Activated CD8-positive, alpha-beta memory T cell treated with anti-CD3 and anti-CD28 coated beads, Interleukin-2, amount 10 ng/mL, durations not matched to agents 7 days and 5 days (primary cell): ENCODE data around the gene PPDPF. TPM values are rescaled to one million over a fixed set of nuclear protein-coding genes. Genes with fewer than 3 reads are reported as not detected.
A peak's percentile ranks its signal among the peaks of the same experiment; 100 is the strongest.
"Not testable (repeated sequence)": the region's sequence is repeated elsewhere in the genome, so short reads cannot be mapped to it uniquely, and the experiment has no call there.

Experiments
- ATAC-seq: fragments of 150-1000 bp; cut with Tn5 transposase; one replicate; pipeline ENCODE4 v1.10.0; 2021; ENCODE audit warnings: moderate library complexity
- CTCF ChIA-PET: fragments of 350-600 bp; sonication (Branson Sonifier 250); formaldehyde crosslinking; loops from one replicate; lab custom pipeline; 2021; ENCODE audit warnings: antibody characterized with exemption; lab: Charles Lee
- DNase-seq: peaks from one replicate; pipeline ENCODE4 v3.0.0-alpha.2; 2020
- H3K27ac Mint-ChIP-seq: one replicate; pipeline ENCODE4 v1.8.0; 2021; ENCODE audit warnings: mild to moderate bottlenecking, mixed read lengths
- H3K27me3 Mint-ChIP-seq: one replicate; pipeline ENCODE4 v1.8.0; 2021; ENCODE audit warnings: mixed read lengths
- H3K36me3 Mint-ChIP-seq: one replicate; pipeline ENCODE4 v1.8.0; 2021; ENCODE audit warnings: mild to moderate bottlenecking, mixed read lengths
- H3K4me1 Mint-ChIP-seq: one replicate; pipeline ENCODE4 v1.8.0; 2021; ENCODE audit warnings: mixed read lengths
- H3K4me3 Mint-ChIP-seq: one replicate; pipeline ENCODE4 v1.8.0; 2021; ENCODE audit warnings: mild to moderate bottlenecking, moderate library complexity, mixed read lengths
- H3K9me3 Mint-ChIP-seq: one replicate; pipeline ENCODE4 v1.8.0; 2022; ENCODE audit warnings: low read depth, mixed read lengths
- total RNA-seq, 2 experiments: library from RNA; stranded (reverse); gene quantifications; one replicate each; pipeline ENCODE4 v1.2.3, GENCODE V29; 2021

Gene PPDPF
- total RNA-seq, 2 experiments from 2014 or later: 138 to 237 TPM

DNA sequence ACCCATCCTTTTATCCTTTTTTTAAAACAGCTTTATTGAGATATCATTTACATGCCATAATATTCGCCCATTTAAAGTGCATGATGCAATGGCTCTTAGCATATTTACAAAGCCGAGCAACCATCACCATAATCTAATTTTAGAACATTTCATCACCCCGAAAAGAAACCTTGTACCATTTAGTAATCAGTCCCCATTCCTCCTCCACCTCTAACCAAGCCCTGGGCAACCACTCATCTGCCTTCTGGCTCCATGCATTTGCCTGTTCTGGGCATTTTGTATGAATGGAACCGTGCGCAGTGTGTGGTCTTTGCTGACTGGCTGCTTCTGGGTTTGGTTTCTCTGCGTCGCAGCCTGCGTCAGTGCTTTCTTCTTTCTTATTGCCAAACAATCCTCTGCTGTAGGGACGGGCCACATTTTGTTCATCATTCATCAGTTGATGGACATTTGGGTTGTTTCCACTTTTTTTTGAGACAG, 11.4 kb upstream of the PPDPF start:
- Mint-ChIP-seq H3K4me3 (no peak overlapping the region), H3K4me1 (peaks cover 12% of the 10 kb centered on the region), H3K36me3 (no peaks in the 10 kb centered on the region), H3K9me3 (no peaks in the 10 kb centered on the region), H3K27ac (no peak overlapping the region), H3K27me3 (peaks cover 52% of the 10 kb centered on the region)
- ATAC-seq (no peak), DNase-seq (no peak)
- CTCF ChIA-PET: interaction anchor here (0.8 to 1.3 kb wide), 2 partner anchors 13 to 28 kb away, joined by 3 to 4 read pairs; partner anchors contain the start of gene PTK6

DNA sequence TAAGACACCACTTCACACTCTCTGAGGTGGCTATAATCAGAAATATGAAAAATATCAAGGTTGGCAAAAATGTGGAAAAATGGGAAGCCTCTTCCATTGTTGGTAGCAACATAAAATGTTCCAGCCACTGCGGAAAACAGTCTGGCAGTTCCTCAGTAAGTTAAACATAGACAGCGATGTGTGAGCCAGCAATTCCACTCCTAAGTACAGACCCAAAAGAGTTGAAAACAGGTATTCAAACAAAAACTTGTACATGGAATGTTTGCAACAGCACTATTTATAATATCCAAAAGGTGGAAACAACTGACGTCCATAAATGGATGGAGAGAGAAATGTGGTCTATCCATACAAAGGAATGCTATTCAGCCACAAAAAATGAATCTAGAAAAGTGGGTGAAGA, 7.4 kb upstream of the PPDPF start:
- no peak for DNase-seq
- Mint-ChIP-seq H3K27ac (no peak overlapping the region), H3K4me1 (peaks cover under 1% of the 10 kb centered on the region), H3K27me3 (peaks cover 48% of the 10 kb centered on the region), H3K4me3 (no peak overlapping the region), H3K9me3 (peaks cover 2% of the 10 kb centered on the region), H3K36me3 (peaks cover 2% of the 10 kb centered on the region)
- ATAC-seq: no peak
- CTCF ChIA-PET: no interaction called here

DNA sequence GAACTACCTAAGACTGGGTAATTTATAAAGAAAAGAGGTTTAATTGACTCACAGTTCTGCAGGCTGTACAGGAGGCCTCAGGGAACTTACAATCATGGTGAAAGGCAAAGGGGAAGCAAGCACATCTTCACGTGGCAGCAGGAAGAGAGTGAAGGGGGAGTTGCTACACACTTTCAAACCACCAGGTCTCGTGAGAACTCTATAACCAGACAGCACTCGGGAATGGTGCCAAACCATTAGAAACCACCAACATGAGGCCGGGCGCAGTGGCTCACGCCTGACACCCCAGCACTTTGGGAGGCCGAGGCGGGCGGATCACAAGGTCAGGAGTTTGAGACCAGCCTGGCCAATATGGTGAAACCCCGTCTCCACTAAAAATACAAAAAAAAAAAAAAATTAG, 6.0 kb upstream of the PPDPF start:
- H3K4me3 Mint-ChIP-seq, H3K27ac Mint-ChIP-seq, CTCF ChIA-PET, H3K4me1 Mint-ChIP-seq, DNase-seq, H3K36me3 Mint-ChIP-seq, H3K9me3 Mint-ChIP-seq, ATAC-seq: not testable (repeated sequence)
- peaks cover 40% of the 10 kb centered on the region for H3K27me3 Mint-ChIP-seq

DNA sequence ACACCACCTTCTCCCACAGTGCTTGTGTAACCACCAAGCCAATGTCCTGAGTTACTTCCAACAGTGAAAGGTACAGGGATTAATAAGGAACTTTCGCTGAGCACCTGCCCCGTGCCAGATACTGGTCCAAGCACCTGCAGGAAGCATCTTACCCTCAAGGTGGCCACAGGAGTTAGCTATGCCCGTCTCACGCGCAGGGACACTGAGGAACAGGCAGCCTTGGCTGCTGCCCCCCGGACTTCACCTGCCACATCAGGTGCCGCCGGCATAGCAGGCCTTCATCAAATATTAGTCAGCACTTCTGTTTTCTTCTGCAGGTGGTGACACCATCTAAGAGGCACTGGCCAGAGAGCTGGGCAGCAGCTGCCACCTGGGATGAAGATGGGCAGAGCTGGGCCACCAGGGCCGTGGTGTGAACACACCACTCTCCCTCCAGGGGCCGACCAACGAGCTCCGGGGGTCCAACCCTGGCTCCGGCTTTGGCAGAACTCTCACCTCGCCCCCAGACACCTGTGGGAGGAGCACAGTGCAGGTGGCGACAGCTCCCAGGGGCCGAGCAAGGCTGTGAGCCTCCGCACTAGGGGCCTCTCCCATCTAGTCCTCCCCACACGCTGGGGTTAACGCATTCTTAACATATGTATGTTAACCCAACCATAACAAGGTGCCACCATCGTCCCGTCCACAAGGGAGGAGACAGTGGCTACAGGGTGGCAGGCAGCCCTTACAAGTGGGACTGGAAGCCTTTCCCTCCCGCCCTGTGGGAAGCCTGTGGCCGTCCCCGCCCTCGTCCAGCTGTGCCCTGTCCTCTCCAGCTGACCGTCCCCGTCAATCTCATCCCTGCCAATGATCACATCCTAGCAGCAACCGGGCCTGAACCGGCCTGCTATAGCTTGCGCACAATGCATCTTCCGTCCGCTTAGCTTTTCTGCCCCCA, 2.9 kb upstream of the PPDPF start:
- Mint-ChIP-seq H3K4me3 (no peak overlapping the region), H3K4me1 (peaks cover 9% of the 10 kb centered on the region), H3K27me3 (peaks cover 20% of the 10 kb centered on the region), H3K36me3 (peaks cover 14% of the 10 kb centered on the region), H3K9me3 (peaks cover 2% of the 10 kb centered on the region), H3K27ac (no peak overlapping the region)
- CTCF ChIA-PET: interaction anchor here (2.7 kb wide), 2 partner anchors 20 to 21 kb away, joined by 10 to 11 read pairs; partner anchors contain the start of gene PTK6
- ATAC-seq: no peak
- no peak for DNase-seq

DNA sequence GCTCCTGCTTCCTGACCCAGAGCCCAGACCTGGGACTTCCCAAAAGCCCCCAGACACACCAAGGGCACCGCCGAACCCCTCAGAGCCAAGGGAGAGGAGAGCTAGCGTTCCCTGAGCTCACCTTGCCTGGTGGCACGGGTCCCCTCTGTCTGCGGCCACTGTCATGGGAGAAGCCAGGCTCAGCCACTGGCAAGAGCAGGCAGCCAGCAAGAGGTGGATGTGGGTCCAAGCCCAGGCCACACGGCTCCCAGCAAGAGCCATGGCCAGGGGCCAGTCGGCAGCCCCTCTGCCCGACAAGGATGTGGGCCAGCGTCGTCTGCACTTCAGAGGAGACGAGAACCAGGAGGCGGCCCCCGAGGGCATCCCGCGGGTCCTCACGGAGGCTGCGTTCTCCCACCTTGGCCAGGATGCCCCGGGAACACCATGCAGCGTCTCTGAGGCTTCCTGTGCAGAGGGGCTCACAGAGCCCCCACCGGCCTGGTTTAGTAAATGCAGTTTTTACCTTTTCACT, 2.2 kb upstream of the PPDPF start:
- Mint-ChIP-seq H3K27me3 (peaks cover 12% of the 10 kb centered on the region), H3K27ac (no peak overlapping the region), H3K4me1 (peaks cover 10% of the 10 kb centered on the region), H3K4me3 (peak overlapping the region; percentile 66), H3K36me3 (peaks cover 21% of the 10 kb centered on the region), H3K9me3 (peaks cover 2% of the 10 kb centered on the region)
- CTCF ChIA-PET: interaction anchor here (2.7 kb wide), 2 partner anchors 19 to 22 kb away, joined by 10 to 11 read pairs; partner anchors contain the start of gene PTK6
- ATAC-seq (no peak), DNase-seq (no peak)

DNA sequence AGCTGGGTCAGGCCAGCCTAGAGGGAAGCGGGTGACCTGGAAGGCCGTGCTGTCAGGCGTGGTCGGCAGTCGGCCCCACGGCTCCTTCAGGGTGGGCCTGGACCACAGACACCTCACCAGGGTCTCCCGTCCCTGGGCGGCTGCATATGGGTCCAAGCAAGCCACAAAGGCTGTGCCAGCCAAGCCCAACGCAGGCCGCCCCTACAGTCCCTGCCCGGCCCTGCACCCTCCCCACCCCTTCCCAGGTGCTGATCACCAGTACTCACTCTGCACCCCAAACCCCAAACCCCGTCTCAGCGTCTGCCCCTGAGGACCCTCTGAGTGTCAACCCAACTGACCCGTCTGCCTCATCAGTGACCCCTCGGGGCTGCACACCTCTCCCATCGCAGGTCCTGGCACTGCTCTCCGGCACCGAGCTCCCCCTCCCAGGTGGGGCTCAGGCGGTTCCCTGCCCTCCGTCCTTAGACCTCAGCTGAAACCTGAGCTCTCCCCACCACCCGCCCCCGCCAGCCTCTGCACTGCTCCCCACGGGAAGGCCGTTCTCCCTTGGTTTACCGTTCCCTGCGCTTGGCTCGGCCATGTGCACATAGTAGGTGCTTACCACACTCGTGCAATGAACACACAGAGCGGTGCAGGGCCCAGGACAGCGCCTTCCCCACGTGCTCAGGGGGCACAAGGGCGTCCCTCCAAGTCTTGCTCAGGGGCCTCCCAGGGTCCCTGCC, 1.5 kb upstream of the PPDPF start:
- Mint-ChIP-seq H3K27ac (peak overlapping the region; percentile 66), H3K9me3 (peaks cover 4% of the 10 kb centered on the region), H3K36me3 (peaks cover 27% of the 10 kb centered on the region), H3K4me1 (peaks cover 10% of the 10 kb centered on the region), H3K27me3 (peaks cover 6% of the 10 kb centered on the region), H3K4me3 (peak overlapping the region; percentile 66)
- DNase-seq: no peak
- CTCF ChIA-PET: interaction anchor here (2.7 kb wide), 2 partner anchors 19 to 23 kb away, joined by 10 to 11 read pairs; partner anchors contain the start of gene PTK6
- ATAC-seq: no peak

DNA sequence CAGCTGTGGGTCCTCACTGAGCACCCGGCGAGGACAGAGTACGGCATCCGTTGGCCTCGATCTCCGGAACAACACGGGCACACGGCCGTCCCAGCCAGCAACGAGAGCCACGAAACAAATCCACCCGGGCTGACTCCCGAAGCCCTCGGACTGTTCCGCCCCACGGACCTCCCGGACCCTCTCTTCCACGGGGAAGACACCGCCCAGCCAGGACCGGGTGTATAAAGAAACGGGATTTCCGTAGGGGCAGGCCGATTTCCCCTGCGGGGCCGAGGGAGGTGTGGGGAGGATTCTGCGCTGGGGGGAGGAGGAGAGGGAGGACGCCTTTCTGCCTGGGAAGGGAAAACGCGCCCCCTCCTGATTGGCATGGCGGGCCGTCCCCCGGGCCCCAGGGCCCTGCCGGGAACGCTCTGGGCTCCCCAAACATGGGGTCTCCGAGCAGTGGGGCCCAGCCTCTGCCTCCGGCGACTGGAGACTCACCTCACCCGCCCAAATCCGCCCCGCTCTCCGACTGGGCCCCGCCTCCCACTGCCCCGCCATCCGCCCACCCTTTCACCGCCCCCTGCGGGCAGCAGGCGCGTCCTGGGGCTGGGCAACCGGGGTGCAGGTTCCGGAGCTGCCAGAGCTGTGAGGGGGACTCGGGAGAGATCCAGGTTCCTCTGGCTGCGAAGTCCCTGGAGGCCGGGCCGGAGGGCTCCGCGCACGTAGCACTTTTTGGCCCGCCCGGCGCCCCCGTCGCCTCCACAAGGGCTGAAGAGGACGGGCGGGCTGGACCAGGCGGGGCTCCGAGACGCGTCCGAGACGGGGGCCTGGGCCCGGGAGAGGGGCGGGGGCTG, 679 bp upstream of the PPDPF start:
- CTCF ChIA-PET: interaction anchor here (0.9 to 2.7 kb wide), 12 partner anchors 17 to 454 kb away, joined by 3 to 18 read pairs (median 5); partner anchors contain the start of genes PTK6 and UCKL1
- H3K27me3 Mint-ChIP-seq: peaks cover 3% of the 10 kb centered on the region
- H3K9me3 Mint-ChIP-seq: peaks cover 4% of the 10 kb centered on the region
- peaks cover 10% of the 10 kb centered on the region for H3K4me1 Mint-ChIP-seq
- H3K27ac Mint-ChIP-seq: peak overlapping the region; percentile 66
- DNase-seq (peak; percentile 86), ATAC-seq (peak; percentile 71)
- peak overlapping the region; percentile 66 for H3K4me3 Mint-ChIP-seq
- H3K36me3 Mint-ChIP-seq: peaks cover 29% of the 10 kb centered on the region

DNA sequence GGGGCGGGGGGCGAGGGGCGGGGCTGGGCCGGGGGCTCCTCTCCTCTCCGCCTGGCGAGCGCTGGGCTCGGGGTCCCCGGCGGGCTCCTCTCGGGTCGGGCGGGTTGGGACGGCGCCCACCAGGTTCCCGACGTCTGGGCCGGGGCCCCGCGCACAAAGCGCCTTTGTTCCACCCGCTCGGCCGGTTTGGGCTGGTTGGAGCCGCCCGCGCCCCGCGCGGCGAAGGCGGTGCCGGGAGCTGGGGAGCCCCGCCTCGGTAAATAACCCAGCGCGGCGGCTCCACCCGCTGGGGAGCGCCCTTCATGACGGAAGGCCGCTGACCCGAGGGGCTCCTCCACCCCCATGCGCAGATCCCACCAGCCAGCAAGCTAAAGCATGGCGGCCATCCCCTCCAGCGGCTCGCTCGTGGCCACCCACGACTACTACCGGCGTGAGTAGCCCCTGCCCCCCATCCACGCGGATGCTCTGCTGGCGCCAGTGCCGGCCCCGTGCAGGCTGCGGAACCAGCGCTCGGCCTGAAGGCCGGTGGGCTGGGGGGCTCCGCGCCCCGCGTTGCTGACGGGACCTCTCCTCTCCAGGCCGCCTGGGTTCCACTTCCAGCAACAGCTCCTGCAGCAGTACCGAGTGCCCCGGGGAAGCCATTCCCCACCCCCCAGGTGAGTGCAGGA, 503 bp downstream of the PPDPF start:
- peak; percentile 63 for ATAC-seq
- Mint-ChIP-seq H3K4me1 (peaks cover 10% of the 10 kb centered on the region), H3K36me3 (peaks cover 28% of the 10 kb centered on the region), H3K27me3 (no peaks in the 10 kb centered on the region), H3K27ac (peak overlapping the region; percentile 74), H3K9me3 (peaks cover 2% of the 10 kb centered on the region), H3K4me3 (peak overlapping the region; percentile 75)
- peak; percentile 85 for DNase-seq
- CTCF ChIA-PET: interaction anchor here (0.9 to 2.0 kb wide), 14 partner anchors 13 to 453 kb away, joined by 3 to 18 read pairs (median 5); partner anchors contain the start of genes PTK6 and UCKL1

DNA sequence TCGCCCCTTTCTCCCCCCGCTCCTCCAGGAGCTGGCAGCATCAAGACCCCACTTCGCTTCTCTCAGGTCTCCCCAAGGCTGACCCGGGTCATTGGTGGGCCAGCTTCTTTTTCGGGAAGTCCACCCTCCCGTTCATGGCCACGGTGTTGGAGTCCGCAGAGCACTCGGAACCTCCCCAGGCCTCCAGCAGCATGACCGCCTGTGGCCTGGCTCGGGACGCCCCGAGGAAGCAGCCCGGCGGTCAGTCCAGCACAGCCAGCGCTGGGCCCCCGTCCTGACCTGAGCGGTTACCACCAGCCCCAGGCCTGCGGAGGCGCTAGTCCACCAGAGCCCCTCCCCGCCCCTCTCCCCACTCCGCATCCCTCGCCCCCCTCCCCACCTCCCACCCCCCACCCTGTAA, 1.0 kb downstream of the PPDPF start:
- H3K4me3 Mint-ChIP-seq: peak overlapping the region; percentile 75

DNA sequence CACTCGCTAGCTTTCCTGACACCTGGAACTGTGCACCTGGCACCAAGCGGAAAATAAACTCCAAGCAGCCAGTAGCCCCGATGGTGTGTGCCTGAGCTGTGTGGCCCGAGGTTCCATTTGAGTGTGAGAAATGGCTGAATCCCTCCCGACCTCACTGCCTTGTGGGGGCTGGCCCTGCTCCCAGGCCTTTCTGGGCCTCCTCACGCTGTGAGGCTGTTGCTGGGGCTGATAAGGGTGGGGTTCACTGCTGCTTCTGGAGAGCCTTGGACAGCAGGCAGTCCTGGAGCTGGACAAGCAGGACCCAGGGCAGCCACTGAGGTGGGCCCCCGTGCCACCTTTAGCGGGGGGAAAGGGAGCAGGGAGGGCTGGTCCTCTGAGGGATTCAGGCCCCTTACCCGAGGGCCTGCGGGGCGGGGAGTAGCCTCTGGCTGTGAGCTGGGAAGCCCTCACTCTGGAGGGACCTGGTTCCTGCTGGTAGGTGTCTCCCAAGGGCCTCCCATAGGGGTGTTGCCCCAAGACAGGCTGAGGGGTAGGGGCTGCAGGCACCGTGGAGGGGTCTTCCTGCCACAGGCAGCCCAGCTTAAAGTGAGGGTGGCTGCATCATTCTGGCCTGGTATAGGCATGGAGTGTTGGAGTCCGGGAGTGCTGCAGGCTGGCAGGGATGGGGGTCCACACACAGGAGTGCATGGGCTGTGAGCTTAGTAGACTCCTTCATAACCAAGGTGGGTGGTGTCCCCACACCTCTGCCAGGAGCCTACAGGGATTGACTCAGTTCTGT, 1.7 kb downstream of the PPDPF start:
- DNase-seq (no peak), ATAC-seq (no peak)
- H3K27me3 Mint-ChIP-seq: peaks cover 3% of the 10 kb centered on the region
- H3K36me3 Mint-ChIP-seq: peaks cover 28% of the 10 kb centered on the region
- CTCF ChIA-PET: interaction anchor here (0.9 to 2.0 kb wide), 6 partner anchors 9 to 26 kb away, joined by 4 to 18 read pairs (median 5); partner anchors contain the start of gene PTK6
- H3K4me1 Mint-ChIP-seq: peaks cover 10% of the 10 kb centered on the region
- peaks cover 2% of the 10 kb centered on the region for H3K9me3 Mint-ChIP-seq
- H3K27ac Mint-ChIP-seq: no peak overlapping the region
- peak overlapping the region; percentile 54 for H3K4me3 Mint-ChIP-seq

More for the DNA sequence above, 1.0 kb downstream of the PPDPF start:
- DNase-seq (no peak), ATAC-seq (no peak)
- CTCF ChIA-PET: interaction anchor here (0.9 to 2.0 kb wide), 12 partner anchors 9 to 452 kb away, joined by 3 to 18 read pairs (median 5); partner anchors contain the start of genes PTK6 and UCKL1
- Mint-ChIP-seq H3K27me3 (no peaks in the 10 kb centered on the region), H3K36me3 (peaks cover 28% of the 10 kb centered on the region), H3K9me3 (peaks cover 2% of the 10 kb centered on the region), H3K4me1 (peaks cover 10% of the 10 kb centered on the region), H3K27ac (peak overlapping the region; percentile 74)

DNA sequence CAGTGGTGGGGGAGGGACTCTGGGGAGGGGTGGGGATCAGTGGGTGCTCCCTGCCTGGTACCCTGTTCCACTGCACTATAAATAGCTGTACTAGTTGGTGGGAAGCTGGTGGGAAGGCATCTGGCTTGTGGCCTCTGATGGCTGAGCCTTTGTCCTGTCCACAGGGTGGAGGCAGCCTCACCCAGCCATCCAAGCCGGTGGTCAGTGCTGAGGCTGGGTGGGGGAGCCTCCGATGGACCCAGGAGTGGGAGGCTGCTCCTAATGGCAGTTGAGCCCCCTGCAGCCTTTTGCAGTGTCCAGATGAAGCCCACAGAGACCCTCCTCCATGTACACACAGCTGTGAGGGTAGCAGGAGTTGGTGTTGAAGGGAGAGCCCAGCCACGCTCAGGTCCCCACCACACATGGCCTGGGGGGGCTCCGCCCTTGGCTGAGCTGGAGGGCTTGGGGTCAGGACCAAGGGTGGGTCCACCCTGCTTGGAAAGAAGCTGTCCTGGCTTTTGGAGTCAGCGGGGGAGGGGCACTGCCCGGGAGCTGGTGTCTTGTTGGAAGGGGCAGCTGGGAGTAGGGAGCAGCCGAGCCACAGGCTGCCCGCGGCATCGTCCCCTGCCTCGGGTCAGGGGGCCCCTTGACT, 2.5 kb downstream of the PPDPF start:
- CTCF ChIA-PET: interaction anchor here (0.9 to 1.9 kb wide), 3 partner anchors 8 to 27 kb away, joined by 4 to 5 read pairs (median 5); no protein-coding TSS in a partner anchor
- Mint-ChIP-seq H3K36me3 (peaks cover 28% of the 10 kb centered on the region), H3K4me3 (no peak overlapping the region), H3K27ac (no peak overlapping the region), H3K27me3 (peaks cover 9% of the 10 kb centered on the region), H3K9me3 (peaks cover 2% of the 10 kb centered on the region), H3K4me1 (peaks cover 14% of the 10 kb centered on the region)
- DNase-seq (no peak), ATAC-seq (no peak)
